ENCODE results near the gene POR. TPM values are rescaled to one million over a fixed set of nuclear protein-coding genes. Genes with fewer than 3 reads are reported as not detected.

The POR gene
- total and polyA plus RNA-seq, 2 donors (not counting 1 experiment from before 2014, with no cell fraction given) = 68.4 to 78.4 TPM

DNA sequence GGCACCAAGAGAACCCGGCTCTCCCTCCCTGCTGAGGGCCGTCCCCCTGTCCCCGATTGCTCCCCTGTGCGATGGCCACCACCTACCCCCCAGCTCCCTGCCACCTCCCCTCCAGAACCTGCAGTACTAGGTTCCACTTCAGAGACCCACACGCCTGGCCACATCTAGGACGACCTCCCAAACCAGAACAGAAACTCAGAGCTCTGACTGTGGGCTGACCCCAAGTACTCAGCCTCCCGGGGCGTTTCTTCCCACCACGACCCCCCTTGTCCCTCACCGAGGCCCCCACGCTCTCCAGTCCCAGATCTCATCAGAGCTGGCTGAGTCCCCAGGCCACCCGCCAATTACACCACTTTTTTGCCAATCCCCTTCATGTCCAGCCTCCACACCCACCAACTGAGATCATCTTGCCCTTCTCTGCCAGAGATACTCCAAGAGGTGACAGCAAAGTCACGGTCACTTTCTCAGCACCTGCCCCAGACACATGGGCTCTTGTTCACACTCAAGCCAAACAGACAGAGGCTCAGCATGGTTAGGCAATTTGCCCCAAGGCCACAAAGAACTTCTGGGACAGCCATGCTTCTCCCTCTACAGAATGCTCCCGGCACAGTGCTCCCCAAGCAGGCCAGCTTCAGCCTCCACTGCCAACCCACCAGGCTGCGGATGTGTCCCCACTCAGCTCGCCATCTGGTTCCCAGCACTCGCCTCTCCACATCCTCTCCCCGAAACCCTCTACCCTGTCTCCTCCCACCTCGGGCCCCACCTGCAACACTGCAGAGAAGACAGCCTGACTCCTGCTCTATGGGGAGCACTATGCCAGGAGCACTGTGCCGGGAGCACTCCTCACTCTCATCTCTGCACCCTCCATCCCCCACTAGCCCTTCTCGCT, 74.8 kb downstream of the POR start:
- peaks cover 2% of the 10 kb centered on the region for H3K79me2 ChIP-seq (ENCODE audit: control insufficient read depth, insufficient read depth, low read length)
- no peaks in the 10 kb centered on the region for H4K20me1 ChIP-seq (ENCODE audit: control insufficient read depth, insufficient read depth, low read length, poor library complexity, severe bottlenecking)
- POLR2A ChIA-PET = no interaction called here
- H3K9ac ChIP-seq (ENCODE audit: low read length) = no peak overlapping the region
- Mint-ChIP-seq H3K9me3 (ENCODE audit: insufficient read depth) (no peaks in the 10 kb centered on the region), H3K4me3 (no peak overlapping the region), H3K27ac (peak overlapping the region; percentile 42), H3K27me3 (no peaks in the 10 kb centered on the region), H3K4me1 (peaks cover 23% of the 10 kb centered on the region)
- DNase-seq = no peak
- no peaks in the 10 kb centered on the region for H3K27me3 ChIP-seq (replicated peaks in 1 of 4; ENCODE audit: control extremely low read depth in 1 of 4, control insufficient read depth in 3 of 4, insufficient read depth in 4 of 4, low read length in 3 of 4)
- 68% methylated on average over 21 of the region's 21 CpGs for WGBS (ENCODE audit: insufficient coverage)
- ATAC-seq (ENCODE audit: low read depth) = no peak
- CTCF ChIA-PET = interaction anchor here (0.6 kb wide), 1 partner anchor 264 kb away, joined by 3 read pairs; no protein-coding TSS in a partner anchor
- H3K4me3 ChIP-seq (ENCODE audit: control extremely low read depth in 1 of 5, extremely low read depth in 1 of 5, insufficient read depth in 1 of 5, low read depth in 2 of 5, low read length in 4 of 5) = no peak overlapping the region
- H3K4me1 ChIP-seq (ENCODE audit: control insufficient read depth in 2 of 2, insufficient read depth in 2 of 2, low read length in 2 of 2) = peaks cover 5 to 23% of the 10 kb centered on the region in 2 donors
- H3K4me2 ChIP-seq (replicated peaks; ENCODE audit: low read depth, low read length, poor library complexity, severe bottlenecking) = no peak overlapping the region
- H3K36me3 ChIP-seq (replicated peaks in 1 of 2; ENCODE audit: control extremely low read depth in 1 of 2, control insufficient read depth in 1 of 2, extremely low read depth in 1 of 2, insufficient read depth in 2 of 2, low read length in 1 of 2) = peaks cover 0 to 16% of the 10 kb centered on the region in 2 experiments
- intact Hi-C loops (cut with micrococcal nuclease) = no loop called here
- no peak overlapping the region for H2AFZ ChIP-seq (ENCODE audit: insufficient read depth, low read depth, low read length, poor library complexity, severe bottlenecking)
- TF ChIP-seq, protein P1, sequence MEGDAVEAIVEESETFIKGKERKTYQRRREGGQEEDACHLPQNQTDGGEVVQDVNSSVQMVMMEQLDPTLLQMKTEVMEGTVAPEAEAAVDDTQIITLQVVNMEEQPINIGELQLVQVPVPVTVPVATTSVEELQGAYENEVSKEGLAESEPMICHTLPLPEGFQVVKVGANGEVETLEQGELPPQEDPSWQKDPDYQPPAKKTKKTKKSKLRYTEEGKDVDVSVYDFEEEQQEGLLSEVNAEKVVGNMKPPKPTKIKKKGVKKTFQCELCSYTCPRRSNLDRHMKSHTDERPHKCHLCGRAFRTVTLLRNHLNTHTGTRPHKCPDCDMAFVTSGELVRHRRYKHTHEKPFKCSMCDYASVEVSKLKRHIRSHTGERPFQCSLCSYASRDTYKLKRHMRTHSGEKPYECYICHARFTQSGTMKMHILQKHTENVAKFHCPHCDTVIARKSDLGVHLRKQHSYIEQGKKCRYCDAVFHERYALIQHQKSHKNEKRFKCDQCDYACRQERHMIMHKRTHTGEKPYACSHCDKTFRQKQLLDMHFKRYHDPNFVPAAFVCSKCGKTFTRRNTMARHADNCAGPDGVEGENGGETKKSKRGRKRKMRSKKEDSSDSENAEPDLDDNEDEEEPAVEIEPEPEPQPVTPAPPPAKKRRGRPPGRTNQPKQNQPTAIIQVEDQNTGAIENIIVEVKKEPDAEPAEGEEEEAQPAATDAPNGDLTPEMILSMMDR (IDR thresholded peaks at IDR 0.05) = no peak
- no peak for TF ChIP-seq EZH2 (IDR thresholded peaks at IDR 0.05; ENCODE audit: borderline replicate concordance, insufficient read depth, low read depth, low read length, poor library complexity, severe bottlenecking)
- no peak overlapping the region for H3K27ac ChIP-seq (ENCODE audit: low read length in 2 of 2)
- H3K9me3 ChIP-seq (ENCODE audit: control extremely low read depth in 1 of 3, control insufficient read depth in 2 of 3, insufficient read depth in 1 of 3, low read length in 2 of 3) = no peaks in the 10 kb centered on the region

DNA sequence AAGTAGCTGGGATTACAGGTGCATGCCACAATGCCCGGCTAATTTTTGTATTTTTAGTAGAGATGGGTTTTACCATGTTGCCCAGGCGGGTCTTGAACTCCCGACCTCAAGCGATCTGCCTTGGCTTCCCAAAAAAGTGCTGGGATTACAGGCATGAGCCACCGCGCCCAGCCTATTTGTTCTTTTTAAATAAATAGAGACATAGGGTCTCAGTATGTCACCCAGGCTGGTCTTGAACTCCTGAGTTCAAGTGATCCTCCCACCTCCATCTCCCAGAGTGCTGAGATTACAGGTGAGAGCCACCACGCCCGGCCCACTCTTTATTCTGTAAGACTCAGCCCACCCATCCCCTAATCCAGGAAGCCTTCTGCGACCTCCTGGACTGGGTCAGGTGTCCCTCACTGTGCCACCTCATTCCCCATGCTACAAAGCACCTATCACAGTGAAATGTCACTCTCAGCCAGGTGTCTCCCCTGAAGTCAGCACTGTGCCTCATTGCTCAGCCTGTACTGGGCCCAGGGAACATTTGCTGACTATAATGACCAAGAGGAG, 76.7 kb downstream of the POR start:
- Mint-ChIP-seq H3K27me3 (no peaks in the 10 kb centered on the region), H3K4me1 (peaks cover 31% of the 10 kb centered on the region), H3K9me3 (ENCODE audit: insufficient read depth) (no peaks in the 10 kb centered on the region), H3K4me3 (no peak overlapping the region), H3K27ac (no peak overlapping the region)
- no peaks in the 10 kb centered on the region for H3K27me3 ChIP-seq (replicated peaks in 1 of 4; ENCODE audit: control extremely low read depth in 1 of 4, control insufficient read depth in 3 of 4, insufficient read depth in 4 of 4, low read length in 3 of 4)
- DNase-seq = no peak
- H3K4me1 ChIP-seq (ENCODE audit: control insufficient read depth in 2 of 2, insufficient read depth in 2 of 2, low read length in 2 of 2) = peaks cover 8 to 27% of the 10 kb centered on the region in 2 donors
- no peak overlapping the region for H3K27ac ChIP-seq (ENCODE audit: low read length in 2 of 2)
- 100% methylated on average over 3 of the region's 9 CpGs for WGBS (ENCODE audit: insufficient coverage)
- intact Hi-C loops (cut with micrococcal nuclease) = no loop called here
- no peak for ATAC-seq (ENCODE audit: low read depth)
- H3K9ac ChIP-seq (ENCODE audit: low read length) = no peak overlapping the region
- no peak overlapping the region for H2AFZ ChIP-seq (ENCODE audit: insufficient read depth, low read depth, low read length, poor library complexity, severe bottlenecking)
- POLR2A ChIA-PET = no interaction called here
- H3K79me2 ChIP-seq (ENCODE audit: control insufficient read depth, insufficient read depth, low read length) = peaks cover 5% of the 10 kb centered on the region
- no peaks in the 10 kb centered on the region for H3K9me3 ChIP-seq (ENCODE audit: control extremely low read depth in 1 of 3, control insufficient read depth in 2 of 3, insufficient read depth in 1 of 3, low read length in 2 of 3)
- CTCF ChIA-PET = no interaction called here
- H3K4me3 ChIP-seq (ENCODE audit: control extremely low read depth in 1 of 5, extremely low read depth in 1 of 5, insufficient read depth in 1 of 5, low read depth in 2 of 5, low read length in 4 of 5) = no peak overlapping the region
- no peak overlapping the region for H3K4me2 ChIP-seq (replicated peaks; ENCODE audit: low read depth, low read length, poor library complexity, severe bottlenecking)
- TF ChIP-seq, protein P1 (IDR thresholded peaks at IDR 0.05) = no peak
- no peak for TF ChIP-seq EZH2 (IDR thresholded peaks at IDR 0.05; ENCODE audit: borderline replicate concordance, insufficient read depth, low read depth, low read length, poor library complexity, severe bottlenecking)
- no peaks in the 10 kb centered on the region for H4K20me1 ChIP-seq (ENCODE audit: control insufficient read depth, insufficient read depth, low read length, poor library complexity, severe bottlenecking)
- H3K36me3 ChIP-seq (replicated peaks in 1 of 2; ENCODE audit: control extremely low read depth in 1 of 2, control insufficient read depth in 1 of 2, extremely low read depth in 1 of 2, insufficient read depth in 2 of 2, low read length in 1 of 2) = peaks cover 0 to 4% of the 10 kb centered on the region in 2 experiments
